Globus pallidus (tissue), 1 donor: Measurements from ENCODE around the gene ADD1.

ENCODE experiments used
- DNase-seq: peaks from one replicate; pipeline ENCODE4 v3.0.0-alpha.2; 2015; ENCODE audit warnings: low spot score

Gene ADD1, protein sequence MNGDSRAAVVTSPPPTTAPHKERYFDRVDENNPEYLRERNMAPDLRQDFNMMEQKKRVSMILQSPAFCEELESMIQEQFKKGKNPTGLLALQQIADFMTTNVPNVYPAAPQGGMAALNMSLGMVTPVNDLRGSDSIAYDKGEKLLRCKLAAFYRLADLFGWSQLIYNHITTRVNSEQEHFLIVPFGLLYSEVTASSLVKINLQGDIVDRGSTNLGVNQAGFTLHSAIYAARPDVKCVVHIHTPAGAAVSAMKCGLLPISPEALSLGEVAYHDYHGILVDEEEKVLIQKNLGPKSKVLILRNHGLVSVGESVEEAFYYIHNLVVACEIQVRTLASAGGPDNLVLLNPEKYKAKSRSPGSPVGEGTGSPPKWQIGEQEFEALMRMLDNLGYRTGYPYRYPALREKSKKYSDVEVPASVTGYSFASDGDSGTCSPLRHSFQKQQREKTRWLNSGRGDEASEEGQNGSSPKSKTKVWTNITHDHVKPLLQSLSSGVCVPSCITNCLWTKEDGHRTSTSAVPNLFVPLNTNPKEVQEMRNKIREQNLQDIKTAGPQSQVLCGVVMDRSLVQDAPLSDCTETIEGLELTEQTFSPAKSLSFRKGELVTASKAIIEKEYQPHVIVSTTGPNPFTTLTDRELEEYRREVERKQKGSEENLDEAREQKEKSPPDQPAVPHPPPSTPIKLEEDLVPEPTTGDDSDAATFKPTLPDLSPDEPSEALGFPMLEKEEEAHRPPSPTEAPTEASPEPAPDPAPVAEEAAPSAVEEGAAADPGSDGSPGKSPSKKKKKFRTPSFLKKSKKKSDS

DNA sequence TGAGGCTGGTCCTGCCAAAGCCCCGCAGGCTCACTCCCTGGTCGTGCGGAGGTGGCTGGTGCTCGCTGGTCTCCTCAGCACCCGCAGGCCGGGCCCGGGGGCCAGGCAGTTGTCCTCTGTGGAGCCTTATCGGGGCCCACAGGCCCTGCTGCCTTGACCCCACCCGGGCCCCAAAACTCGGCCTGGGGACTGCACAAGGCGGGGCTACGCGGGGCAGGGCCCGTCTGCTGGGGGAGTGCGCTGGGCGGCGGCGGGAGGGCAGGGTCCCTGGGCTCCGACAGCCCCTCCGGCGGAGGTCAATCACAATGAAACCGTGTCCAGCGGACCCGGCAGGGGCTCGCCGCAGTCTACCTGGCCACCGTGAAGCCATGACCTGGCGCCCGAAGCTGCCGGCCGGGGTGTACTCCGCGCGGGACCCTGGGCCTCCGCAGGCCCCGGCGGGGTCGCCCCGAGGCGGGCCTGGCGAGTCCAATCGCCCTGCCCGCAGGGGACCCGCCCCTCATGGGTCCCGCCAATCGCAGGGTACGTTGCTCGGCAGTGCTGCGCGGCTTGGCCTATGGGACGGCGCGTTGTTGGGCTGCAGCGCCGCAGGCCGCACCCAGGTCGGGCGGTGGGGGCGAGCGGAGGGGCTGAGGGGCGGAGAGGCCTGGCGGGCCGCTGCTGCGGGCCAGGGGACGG lies at the start of gene ADD1:
Gene ADD1 (plus strand): TSS at position 582 of the 678 bp plus-strand sequence. CDS start 32,072 bp downstream, outside the sequence.
- peak; percentile 92 for DNase-seq

DNA sequence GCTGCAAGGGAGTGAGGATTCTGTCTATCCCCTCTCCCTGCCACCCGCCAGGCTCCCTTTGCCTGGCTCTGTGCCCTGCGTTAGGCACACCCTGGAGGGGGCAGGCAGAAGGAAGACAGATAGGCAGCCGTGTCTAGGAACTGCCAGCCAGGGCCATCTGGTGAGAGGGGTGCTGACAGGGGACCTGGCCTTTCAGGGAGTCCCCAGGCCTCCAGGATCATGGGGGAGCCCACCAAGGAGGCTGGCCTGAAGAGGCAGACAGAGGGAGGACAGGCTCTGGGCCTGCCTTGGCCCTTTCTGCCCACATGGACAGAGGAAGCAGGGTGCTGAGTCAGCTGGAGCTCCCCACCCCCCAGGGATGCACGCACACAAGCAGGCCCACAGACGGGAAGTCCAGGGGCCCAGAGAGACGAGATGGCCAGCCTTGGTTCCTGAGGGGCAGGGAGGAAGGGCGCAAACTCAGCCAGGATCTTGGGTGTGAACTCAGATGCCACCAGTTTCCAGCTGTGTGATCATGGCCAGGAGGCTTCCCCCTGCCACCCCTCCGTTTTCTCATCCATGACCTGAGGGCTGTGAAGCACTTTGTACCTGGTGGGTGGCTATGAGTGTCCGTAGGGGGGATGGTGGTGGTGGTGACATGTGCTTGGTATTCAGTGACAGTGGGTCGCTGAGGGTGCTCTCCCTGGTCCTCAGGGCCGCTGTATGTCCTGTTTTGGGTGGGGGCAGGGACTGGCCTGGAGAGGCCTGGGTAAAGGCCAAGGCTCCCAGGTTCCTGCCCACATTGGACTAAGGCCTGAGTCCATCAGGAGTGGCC lies 49.0 kb upstream of the ADD1 start:
- DNase-seq = peak; percentile 59

DNA sequence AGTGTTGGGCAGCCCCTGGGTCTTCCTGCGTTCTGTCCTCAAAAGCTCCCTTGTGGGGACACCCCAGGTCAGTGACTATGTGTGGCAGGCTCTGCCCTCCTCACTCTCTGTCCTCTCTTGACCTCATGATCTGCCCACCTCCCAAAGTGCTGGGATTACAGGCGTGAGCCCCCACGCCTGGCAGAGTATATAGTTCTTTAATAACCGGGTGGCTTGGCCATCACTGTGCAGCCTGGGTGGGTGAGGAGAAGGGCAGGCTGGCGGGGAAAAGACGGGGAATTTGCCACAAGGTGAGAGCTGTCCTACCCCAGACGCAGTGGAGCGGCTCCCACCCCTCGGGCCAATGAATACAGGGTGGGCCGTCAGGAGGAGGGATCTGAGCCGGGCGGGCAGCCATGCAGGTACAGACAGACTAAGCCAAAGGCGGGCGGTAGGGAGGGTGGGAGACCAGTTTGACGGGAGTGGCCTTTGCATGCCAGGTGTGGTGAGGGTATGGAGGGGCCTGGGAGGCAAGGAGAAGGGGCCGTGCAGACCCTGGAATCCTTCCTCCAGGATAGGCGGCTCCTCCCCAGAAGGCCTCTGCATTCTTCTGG lies 48.2 kb upstream of the ADD1 start:
- DNase-seq = no peak

DNA sequence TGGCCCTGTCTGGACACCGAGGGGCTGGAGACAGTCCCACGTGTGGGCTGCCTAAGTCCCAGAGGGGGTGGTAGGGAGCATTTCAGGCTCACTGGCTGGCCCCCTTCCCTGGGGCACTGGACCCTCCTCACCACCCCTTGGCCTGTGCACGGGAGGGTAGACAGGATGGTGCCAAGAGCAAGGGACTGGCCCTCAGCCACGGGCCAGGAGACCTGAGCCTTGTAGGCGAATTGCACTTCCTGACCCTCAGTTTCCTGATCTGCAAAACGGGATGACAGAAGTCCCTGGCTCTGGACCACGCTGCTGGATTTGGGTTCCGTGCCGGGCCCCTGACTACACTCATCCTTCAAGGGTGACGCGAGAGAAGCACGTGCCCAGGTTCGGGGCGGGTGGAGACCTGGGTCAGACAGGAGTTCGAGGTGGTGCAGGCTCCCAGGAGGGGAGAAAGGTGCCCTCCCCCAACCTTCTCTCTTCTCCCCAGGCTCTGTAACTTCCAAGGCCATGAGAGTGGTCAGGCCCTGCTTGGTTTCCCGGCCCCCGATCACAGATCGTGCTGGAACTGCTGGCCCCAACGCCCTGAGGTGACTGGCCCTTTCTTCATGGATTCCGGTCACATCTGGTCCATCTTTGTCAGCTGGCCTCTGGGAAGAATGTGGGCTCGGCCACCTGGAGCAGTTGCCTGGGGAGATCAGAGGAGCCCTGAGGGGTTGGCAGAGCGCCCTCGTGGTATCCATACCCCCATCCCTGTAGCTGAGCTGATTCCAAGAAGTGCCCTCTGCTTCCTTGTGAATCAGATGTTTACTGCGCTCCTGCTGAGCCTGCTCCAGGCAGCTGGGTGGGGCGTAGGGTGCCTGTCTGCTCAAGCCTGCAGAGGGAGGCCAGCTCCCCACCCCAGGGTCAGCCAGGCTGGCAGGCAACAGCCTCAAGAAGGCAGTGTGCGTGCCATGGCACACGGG lies 47.5 kb upstream of the ADD1 start:
- no peak for DNase-seq

DNA sequence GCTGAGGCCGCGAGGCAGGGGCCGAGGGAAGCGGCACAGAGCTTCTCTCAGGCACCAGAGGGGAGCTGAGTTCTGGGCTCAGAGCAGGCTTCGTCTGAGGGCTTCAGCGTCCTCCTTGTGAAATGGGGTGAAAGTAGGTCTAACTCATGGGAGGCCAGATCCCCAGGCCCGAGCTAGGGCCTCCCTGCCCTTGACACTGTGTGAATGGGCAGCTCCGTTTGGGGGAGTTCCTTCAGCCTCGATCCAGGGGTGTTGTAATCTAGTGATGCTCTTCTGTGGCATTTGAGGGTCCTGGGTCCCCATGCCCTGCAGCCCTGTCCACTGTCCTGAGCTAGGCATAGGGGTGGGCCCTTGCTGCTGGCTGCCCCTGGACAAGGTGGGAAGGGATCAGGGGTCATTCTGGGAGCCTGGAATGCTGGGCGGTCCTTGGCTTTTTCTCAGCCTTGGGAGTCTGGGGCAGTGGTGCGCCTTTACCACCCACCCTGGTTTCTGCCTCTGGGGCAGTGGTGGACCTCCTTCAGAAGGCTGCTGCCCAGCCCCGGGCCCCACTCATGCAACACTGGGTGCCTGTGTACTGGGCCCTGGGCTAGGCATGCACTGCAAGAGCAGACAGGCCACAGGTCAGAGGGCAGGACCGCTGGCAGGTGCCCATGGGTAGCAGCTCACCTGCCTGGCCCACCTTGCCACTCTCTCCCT lies 46.6 kb upstream of the ADD1 start:
- no peak for DNase-seq

DNA sequence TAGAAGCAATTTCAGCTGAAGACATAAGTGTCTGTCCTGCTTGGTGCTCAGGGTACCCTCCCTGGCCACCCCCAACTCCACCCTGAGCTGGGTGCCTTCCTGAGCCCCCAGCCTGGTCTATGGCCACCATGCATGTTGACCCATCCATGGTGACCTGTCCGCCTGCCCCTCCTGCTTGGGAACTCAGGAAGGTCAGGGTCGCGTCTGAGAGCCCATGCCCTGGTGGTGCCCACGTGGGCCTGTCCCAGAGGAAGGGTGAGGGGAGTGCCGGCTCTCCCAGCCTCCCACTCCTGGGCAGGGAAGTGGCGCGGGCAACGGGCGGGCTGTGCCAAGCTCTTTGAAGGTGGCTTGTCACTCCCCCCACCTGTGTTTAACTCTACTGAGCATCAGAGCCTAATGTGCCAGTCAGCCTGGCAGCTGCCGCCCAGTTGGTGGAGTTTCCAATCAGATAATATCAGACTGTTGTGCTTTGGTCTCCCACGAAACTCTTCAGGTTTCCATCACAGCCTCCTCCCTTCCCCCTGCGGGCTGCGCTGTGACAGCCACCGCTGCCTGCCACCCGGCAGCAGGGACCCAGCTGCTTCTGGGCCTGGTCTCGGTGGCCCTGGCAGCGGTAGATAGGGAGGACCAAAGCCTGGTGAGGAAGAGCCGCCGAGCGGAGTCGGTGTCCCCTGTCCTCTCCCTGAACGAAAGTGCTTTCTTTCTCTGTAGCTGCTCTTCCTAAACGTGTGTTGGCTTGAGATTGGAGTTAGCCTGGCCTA lies 45.9 kb upstream of the ADD1 start:
- DNase-seq = no peak

DNA sequence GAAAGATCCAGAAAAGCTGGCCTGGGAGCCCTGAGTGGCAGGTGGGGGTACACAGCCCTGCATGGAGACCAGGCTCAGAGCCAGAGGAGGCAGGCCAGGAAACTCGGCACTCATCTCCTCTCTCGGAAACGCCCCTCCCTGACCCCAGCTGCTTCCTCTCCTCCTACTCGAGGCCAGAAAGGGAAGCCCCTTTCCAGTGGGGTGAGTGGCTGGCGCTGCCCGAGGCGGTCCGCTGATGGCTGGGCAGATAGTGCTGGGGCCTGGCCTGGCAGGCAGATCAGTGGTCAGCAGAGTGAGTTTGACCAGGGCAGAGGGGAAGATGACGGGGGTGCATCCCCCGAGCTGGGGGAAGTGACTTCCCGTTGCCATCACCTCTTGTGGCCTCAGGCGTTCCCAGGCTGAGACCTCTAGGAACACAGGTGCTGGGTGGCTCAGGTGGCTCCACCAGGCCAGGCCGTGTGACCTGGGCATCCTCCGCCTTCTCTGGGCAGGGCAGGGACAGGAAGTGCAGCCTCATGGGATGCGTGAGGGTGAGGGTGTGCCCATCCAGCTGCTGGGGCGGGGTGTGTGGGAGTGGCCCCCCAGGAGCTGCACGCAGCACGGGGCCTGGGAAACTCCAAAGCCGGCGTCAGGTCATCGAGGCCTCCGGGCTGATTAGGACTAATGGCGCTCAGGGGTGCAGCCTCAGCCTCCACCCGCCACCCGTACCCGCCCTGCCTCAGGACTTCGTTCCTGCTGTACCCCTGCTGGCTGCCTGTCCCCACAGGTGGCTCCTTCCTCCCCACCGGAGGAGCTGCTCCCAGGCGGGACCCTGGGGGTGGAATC lies 45.0 kb upstream of the ADD1 start:
- DNase-seq = no peak

DNA sequence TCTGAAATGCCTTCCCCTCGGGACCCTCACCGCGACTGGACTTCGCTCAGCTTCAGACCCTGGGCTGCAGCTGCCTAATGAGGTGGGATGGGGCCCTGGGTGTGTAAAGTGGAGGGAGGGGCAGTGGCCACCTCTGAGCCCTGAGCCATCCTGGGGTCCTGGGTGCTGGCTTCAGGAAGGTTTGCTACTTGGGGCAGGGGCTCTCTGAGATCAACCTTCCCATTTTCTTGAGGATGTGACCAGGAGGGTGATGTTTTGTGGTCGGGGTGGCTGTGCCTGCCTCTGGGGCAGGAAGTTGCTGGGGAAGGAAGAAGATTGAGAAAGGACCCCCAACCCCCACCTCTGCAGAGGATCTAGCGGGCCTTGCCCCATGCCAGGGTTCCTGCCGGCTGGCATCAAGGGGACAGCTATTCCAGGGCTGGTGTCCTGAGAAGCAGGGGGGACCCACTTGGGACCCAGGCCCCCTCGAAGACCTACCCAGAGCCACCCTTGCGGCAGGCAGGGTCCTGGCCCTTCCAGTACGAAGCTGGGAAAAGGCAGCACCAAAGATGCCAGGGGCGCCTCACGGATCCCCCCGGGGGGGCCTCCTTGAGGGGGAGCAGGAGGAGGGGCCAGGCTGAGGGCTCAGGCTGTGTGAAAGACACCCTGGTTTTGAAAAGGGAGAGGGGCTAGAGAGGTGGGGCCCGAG lies 44.3 kb upstream of the ADD1 start:
- no peak for DNase-seq

DNA sequence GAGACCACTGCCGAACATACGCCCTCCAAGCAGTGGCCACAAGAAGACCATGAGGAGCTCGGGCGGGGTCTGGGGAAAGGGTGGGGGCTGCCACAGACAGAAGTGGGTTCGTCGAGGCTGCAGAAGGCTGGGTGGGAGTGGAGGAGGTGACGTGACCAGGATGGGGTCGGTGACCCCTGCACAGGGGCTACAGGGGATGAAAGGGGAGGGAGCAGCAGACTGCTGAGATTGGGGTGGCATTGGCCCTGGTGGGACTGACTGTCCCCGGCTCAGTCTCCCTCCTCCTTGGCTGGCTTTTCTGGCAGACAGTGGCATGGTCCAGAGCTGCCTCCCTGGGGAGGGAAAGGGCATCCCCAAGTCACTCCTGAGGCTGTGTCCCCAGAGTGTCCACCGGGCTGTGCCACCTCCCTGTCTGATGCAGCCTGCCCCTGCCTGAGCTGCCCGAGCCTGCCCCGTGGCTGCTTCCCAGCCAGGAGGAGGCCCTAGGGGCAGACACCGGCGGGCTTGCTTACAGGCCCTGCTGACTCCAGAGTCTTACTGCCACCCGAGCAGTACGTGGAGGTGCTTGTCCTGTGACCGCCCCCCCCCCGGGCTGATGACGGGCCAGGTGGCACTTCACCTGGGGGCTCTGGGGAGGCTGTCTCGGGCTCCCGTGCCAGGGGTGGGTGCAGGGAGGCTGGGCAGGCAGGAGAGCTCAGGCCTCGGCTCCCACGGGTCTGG lies 43.5 kb upstream of the ADD1 start:
- no peak for DNase-seq

DNA sequence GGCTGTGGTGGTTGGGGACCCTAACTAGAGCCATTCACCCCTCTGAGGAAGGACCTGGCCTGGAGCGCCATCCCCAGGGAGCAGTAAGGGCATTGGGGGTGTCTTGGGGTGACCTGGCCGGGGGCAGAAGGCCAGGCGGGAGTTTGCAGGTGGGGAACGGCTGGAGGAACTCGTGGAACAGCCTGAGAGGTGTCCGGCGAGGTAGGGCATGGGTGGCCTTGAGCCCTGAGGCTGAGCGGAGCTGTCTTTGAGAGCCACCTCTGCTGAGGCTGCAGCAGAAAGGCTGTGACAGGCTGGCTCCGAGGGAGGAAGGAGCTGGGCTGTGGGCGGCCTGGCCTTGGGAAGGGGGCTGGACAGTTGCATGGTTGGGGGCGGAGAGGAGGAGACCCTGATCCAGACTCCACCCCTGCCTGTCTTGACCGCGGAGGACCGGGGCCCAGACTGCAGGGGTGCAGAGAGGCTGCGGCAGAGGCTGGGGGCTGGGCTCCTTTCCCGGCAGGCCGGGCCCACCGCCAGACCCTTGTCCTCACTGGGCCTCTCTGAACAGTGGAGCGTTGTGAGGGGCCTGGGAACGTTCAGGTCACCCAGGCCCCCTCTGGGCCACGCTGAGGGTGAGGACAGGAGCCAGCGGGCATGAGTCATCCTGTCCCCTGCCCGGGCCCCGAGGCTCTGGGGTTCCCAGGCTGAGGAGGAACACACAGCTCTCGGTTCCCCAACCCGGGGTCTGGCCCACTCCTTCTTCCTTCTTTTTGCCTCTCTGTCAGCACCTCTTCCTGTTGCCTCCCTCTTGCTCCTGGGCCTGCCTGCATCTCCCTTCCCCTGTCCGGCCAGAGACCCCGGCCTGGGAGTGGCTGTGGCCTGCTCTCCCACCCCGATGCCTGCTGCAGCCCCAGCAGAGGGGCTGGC lies 42.7 kb upstream of the ADD1 start:
- DNase-seq = peak; percentile 82

DNA sequence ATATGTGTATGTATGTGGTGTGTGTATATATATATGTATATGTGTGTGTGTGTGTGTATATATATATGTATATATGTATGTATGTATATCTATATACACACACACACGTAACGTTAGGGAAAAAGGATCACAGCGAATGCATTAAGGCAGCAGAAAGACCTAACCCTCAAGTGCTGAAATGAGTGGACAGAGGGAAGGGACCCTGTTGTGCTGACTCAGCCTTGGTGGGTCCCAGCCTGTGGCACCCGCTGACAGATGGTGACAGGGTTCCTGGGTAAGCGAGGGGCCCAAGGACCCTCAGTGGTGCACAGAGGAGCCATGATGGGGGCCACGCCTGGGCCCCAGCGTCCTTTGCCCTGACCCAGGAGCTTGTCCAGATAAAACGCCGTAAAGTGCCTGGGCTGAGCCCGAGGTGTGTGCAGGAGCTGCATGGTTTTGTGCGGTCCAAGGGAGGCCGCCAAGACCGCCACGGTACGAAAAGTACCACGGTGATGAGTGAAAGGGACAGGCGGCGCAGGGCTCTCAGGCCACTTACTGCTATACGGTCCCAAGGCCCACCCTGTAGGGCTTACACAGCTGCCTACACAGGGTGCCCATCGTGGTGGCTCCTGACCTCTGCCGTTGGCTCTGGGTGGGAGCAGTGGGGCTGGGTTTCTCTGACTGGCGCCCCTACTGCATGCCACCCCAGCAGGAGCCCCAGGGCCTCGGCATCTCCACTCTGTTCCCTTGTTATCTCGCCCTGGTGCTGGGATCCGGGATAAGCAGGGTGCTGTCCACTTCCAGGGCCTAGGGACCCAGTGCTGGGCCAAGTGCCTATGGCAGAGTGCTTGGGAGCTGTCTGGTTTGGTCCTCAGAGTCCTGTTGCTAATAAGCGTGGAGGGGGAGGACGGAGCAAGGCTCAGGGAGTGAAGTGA lies 40.8 kb upstream of the ADD1 start:
- no peak for DNase-seq

DNA sequence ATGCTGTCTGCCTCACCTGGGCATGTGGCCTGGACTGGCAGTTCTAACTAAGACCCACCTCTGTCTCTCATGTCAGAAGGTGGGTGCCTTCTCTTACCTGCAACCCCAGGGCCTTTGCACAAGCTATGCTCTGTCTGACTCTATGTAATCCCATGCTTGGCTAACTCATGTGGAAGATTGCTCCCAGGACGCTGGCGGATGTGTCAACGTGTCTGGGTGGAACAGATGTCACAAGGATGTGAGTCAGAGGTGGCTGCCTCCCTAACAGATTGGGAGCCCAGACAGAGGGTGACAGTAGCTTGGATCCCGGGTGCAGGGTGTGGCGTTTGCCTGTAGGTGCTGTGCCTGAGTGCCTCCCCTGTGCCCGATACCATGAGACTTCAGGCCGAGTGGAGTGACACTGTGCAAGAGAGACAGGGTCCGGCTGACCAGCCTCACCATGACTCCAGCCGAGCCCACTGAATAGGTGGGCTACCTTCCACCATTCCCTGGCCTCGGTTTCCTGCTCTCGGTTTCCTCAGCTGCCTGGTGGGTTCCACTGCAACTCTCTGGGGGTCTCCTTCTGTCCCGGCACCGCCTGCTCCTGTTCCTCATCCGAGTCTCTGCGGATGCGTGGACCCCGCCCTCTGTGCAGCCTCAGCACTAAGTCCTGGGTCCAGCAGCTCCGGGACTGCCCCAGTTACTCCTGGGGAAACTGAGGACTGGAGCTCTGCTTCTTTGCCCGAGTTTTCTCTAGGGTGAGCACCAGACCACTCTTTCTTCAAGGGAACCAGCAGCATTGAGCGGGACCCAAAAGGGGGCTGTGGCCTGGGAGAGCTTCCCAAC lies 39.8 kb upstream of the ADD1 start:
- no peak for DNase-seq

DNA sequence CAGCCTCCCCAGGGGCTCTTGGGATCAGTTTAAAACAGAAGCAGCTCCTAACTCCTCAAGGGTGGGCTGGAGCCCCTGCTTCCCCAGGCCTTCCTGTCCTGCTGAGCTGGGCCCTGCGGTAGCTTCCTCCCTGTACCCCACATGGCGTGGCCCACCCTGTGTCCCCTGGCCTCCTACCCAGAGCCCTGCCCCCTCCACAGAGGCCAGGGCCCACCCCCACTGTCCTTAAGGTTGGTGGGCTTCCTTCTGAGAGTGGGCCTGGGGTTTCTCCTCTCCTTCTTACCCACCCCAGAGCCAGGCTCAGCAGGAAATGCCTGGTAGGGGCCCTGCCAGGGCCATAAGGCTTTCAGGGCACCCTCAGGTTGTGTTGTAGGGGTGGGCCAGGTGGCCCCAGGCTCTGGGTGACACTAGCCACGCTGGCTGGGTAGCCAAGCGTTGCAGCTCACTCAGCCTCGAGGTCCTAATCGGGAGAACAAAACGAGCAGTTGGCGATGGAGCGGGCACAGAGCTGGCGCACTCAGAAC lies 39.1 kb upstream of the ADD1 start:
- no peak for DNase-seq
